GM19239 (cell line): ENCODE measurements around the gene CTNNBL1.
"Not testable (repeated sequence)": the region's sequence is repeated elsewhere in the genome, so short reads cannot be mapped to it uniquely, and the experiment has no call there.

Source experiments
- DNase-seq: peaks from one replicate; pipeline ENCODE4 v3.0.0; 2011; ENCODE audit warnings: low spot score; ENCODE audit not compliant: insufficient read length
- FAIRE-seq: peaks from 2 replicates; lab custom pipeline; 2011; peaks lifted over from hg19 to GRCh38; lab: Jason Lieb, UNC

Gene CTNNBL1, protein sequence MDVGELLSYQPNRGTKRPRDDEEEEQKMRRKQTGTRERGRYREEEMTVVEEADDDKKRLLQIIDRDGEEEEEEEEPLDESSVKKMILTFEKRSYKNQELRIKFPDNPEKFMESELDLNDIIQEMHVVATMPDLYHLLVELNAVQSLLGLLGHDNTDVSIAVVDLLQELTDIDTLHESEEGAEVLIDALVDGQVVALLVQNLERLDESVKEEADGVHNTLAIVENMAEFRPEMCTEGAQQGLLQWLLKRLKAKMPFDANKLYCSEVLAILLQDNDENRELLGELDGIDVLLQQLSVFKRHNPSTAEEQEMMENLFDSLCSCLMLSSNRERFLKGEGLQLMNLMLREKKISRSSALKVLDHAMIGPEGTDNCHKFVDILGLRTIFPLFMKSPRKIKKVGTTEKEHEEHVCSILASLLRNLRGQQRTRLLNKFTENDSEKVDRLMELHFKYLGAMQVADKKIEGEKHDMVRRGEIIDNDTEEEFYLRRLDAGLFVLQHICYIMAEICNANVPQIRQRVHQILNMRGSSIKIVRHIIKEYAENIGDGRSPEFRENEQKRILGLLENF

DNA sequence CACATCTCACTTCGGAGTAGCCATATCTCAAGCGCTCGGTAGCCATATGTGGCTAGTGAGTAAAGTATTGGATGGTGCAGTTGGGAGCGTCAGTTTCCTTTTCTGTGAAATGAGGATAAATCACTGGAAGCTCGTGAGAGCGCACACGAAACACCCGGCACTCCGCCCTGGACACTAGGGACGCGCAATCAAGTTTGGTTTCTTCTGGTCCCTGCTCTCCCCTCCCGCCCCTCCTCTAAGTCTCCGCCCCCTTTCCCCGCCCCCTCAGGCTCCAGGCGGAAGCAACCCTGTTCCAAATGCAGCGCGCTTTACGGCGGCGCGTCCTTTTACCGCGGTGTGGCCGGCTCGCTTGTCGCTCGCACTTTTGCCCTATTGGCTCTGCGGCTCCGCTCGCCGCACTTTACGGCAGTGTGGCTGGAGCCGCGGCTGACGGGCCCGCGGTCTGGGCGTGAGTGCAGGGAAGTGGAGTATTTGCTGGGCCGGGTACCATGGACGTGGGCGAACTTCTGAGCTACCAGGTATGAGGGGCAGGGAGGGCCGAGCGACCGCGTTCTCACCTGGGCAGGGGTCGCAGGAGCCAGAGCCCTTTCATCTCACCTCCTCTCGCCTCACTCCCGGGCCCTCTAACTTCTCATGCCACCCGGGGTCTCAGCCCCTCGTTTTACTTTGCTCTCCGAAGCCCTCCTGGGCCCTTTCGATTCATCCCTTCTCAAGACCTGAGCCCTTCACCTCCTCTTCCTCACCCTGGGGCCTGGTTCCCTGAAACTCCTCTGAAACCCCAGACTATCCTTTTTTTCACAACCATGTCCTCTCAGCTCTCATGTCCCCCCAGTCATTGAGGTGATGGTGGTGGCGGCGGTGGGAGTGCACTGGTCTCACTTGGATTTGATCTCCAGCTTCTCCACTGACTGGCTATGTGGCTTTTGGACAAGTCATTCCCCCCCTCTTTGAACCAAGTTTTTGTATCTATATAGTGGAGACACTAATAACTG lies at the start of gene CTNNBL1:
CTNNBL1 (plus strand) TSS at position 396 of the 992 bp plus-strand sequence; CDS start at position 489, 93 bp downstream.
- DNase-seq, result peak; percentile 70
- FAIRE-seq, result peak; percentile 98

DNA sequence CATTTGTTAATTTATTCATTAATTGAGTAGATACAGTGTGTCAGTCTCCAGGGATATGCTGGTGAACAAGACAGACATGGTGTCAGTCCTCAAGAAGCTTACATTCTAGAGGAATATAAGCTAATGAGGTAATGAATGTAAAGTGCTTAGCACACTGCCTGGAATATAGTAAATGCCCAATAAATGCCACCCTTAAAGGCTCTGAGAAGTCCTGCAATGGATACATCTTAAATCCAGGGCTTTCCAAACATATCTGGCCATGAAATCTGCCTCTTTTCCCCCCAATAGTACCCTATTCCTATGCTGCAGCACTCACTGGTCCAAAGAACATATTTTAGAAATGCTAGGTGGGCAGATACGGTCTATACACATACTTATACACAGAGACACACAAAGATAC lies 49.2 kb upstream of the CTNNBL1 start:
- FAIRE-seq, result no peak
- no peak for DNase-seq

- DNase-seq, result no peak
- no peak for FAIRE-seq
These were observed 45.9 kb upstream of the CTNNBL1 start for GRCh38 chr20:37647946-37648345.

DNA sequence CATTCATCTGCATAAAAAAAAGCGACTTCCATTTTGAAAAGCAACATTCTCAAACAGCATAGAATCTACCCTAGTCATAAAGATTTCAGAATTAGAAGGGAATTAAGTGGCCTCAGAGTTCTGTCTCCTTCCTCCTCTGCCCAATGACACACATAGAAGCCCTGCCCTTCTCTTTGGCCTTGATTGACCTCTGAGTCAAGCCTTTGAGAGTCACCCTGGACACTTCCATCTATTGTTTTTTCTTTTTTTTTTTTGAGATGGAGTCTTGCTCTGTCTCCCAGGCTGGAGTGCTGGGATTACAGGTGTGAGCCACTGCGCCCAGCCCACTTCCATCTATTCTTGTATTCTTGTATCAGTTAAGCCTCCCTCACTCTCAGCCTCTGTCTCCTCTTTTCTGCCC lies 44.8 kb upstream of the CTNNBL1 start:
- FAIRE-seq (no peak), DNase-seq (no peak)

DNA sequence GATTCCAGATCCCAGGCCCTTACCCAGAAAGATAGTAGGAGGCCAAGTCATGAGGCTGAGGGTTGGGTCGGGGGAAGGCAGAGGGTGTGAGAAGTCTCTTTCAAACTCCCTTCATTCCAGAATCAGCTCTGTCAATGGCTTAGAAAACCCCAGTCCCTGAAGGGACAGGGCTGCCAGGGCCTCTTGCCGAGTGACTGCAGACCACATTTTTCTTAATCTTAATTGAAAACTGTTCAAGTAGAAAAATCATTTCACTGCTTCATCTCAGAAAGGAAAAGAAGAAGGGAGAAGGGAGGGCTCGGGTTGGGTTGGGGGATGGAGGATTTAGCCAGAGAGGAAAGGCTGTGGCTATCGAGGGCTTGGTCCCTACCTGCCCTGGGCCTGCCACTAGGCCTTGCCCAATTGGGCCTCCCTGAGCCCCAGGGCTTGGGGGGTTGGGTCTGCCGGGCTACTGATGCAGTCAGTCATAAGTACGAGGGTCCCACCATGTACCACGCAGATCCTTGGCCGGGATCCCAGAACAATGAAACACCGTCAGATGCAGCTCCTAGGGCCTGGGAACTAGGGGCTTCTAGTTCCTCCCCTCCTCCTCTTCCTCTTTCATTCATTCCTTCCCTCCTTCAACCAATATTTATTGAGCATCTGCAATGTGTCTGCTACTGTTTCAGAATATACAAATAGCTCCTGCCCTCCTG lies 44.0 kb upstream of the CTNNBL1 start:
- DNase-seq (no peak), FAIRE-seq (no peak)

DNA sequence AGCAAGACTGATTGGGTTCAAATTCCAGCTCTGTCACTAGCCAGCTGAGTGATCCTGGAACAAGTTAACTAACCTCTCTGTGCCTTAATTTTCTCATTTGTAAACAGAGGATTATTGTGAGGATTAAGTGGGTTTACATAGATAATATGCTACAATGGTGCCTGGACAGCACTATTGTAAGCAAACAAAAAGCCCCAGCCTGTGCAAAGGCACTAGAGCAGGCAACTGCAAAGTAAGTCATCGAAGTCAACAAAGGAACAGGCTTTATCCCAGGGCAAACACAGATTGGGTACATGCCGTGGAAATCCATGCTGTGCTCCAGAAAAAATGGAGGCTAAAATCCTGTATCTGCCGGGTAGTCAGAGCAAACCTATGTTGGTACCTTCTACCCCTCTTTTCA lies 43.2 kb upstream of the CTNNBL1 start:
- no peak for DNase-seq
- no peak for FAIRE-seq

GRCh38 chr20:37651932-37652331 lies 41.9 kb upstream of the CTNNBL1 start:
- peak; percentile 14 for DNase-seq
- no peak for FAIRE-seq

DNA sequence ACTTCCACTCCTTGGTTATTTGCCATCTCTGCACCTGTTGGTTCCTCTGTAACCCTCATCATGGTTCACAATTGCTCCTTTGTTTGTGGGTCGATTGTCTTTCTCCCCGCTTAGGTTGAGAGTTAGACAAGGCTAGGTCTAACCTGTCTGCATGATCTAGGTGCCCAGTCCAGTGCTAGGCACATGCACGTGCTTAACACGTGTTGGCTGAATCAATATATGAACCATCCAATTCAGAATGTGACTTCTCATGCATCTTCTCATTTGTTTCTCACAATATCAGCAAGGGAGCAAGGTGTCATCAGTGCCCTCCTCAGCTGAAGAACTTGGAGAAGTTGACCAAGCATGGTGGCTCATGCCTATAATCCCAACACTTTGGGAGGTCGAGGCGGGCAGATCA lies 36.9 kb upstream of the CTNNBL1 start:
- FAIRE-seq (no peak), DNase-seq (no peak)

- no peak for DNase-seq
- no peak for FAIRE-seq
These were observed 35.7 kb upstream of the CTNNBL1 start for GRCh38 chr20:37657924-37658804.

DNA sequence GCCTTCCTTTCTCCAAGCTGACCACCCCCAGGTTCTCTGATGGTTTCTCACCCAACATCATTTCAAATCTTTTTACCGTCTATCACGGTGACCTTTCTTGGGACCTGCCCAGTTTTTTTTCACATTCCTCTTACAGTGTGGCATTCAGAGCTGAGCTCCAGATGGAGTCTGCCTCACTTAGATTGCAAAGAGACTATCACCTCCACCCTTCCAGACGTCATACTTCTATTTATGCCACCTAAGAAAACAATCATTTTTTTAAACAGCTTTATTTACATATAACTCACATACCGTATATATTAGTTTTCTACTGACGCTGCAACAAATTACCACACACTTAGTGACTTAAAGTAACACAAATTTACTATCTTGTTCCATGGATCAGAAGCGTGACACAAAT lies 32.3 kb upstream of the CTNNBL1 start:
- no peak for DNase-seq
- no peak for FAIRE-seq

- DNase-seq (no peak), FAIRE-seq (no peak)
These were observed 31.5 kb upstream of the CTNNBL1 start for GRCh38 chr20:37662308-37662707.

GRCh38 chr20:37664595-37664994 lies 29.2 kb upstream of the CTNNBL1 start:
- not testable (repeated sequence) for DNase-seq, FAIRE-seq

DNA sequence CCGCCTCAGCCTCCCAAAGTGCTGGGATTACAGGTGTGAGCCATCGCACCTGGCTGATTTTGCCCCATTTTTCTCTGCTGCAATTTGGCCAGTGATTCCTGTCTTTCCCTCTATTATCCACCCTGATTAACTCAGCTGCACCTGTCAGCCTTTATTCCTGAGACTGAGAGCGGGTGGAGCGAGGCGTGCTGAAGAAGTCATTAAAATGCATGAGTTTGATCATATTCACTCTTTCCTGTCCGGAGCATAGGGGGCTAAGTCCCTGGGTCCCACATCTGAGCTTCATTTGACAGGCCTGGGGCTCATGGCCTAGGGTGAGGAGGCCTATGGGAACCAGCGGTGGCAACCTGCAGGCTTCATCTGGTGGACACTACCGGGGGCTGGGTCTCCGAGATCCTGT lies 25.7 kb upstream of the CTNNBL1 start:
- DNase-seq (no peak), FAIRE-seq (no peak)

GRCh38 chr20:37669062-37669772 lies 24.6 kb upstream of the CTNNBL1 start:
- FAIRE-seq (no peak), DNase-seq (no peak)

- DNase-seq, result no peak
- FAIRE-seq, result no peak
These were observed 24.0 kb upstream of the CTNNBL1 start for GRCh38 chr20:37669773-37670236.

GRCh38 chr20:37670351-37670791 lies 23.5 kb upstream of the CTNNBL1 start:
- FAIRE-seq (no peak), DNase-seq (no peak)

GRCh38 chr20:37672143-37672542 lies 21.7 kb upstream of the CTNNBL1 start:
- FAIRE-seq (no peak), DNase-seq (no peak)

- DNase-seq, result no peak
- no peak for FAIRE-seq
These were observed 20.4 kb upstream of the CTNNBL1 start for GRCh38 chr20:37673444-37673843.
